Mononuclear cell (primary cell): ENCODE data around the gene ADGRE3. TPM values are rescaled to one million over a fixed set of nuclear protein-coding genes. Genes with fewer than 3 reads are reported as not detected.

ENCODE experiments used
- H3K27me3 ChIP-seq: 2 replicates; pipeline ENCODE4 v1.6.0; 2011; ENCODE audit warnings: low read length, control low read depth; ENCODE audit not compliant: insufficient read depth
- H3K4me1 ChIP-seq: 2 replicates; pipeline ENCODE4 v1.5.1; 2011; ENCODE audit warnings: mild to moderate bottlenecking, low read length, control low read depth; ENCODE audit not compliant: insufficient read depth
- H3K4me3 ChIP-seq: 2 replicates; pipeline ENCODE4 v1.5.1; 2011; ENCODE audit warnings: mild to moderate bottlenecking, low read length, moderate library complexity
- H3K9me3 ChIP-seq: 2 replicates; pipeline ENCODE4 v1.5.1; 2011; ENCODE audit warnings: low read depth, mild to moderate bottlenecking, control low read depth, low read length
- total RNA-seq: library from RNA; depleted of rRNA; stranded (reverse); fragments of >200 nt; gene quantifications from one replicate; pipeline ENCODE4 v1.2.3, GENCODE V29; 2012

ADGRE3 gene
- total RNA-seq, 1 donor, result 0.63 TPM

DNA sequence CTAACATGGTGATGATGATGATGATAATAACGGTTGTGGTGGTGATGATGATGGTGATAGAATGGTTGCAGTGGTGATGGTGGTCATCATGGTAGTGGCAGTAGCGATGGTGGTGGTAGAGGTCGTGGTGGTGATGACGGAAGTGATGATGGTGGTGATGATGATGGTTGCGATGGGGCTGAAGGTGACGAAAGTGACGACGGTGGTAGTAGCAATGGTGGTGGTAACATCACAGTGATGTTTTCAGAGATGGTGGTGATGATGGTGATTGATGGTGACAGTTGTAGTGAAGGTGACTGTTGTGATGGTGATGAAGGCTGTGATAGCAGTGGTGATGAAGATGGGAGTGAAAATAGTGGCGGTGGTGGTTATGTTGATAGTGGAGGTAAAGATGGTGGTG lies 3.6 kb upstream of the ADGRE3 start:
- Histone ChIP-seq H3K9me3 (no peaks in the 10 kb centered on the region), H3K4me1 (peaks cover 50% of the 10 kb centered on the region), H3K4me3 (no peak overlapping the region), H3K27me3 (no peaks in the 10 kb centered on the region)

DNA sequence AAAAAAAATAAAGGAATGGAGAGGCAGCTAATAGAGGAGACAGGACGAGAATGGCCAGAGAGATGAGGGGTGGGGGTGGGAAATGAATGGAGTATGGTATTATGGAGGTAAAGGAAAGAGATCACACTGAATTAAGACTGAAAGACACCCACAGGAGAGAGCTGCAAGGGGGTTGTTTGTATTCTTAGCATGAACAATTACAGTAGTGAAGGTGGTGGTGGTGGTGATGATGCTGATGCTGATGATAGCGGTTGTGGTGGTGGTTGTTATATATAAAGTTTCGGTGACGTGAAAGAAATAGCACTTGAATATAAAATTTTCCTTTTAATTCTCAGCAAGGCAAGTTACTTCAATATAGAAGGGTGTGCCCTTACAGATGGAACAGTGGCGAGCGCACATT lies 2.8 kb upstream of the ADGRE3 start:
- H3K4me1 ChIP-seq, result peaks cover 50% of the 10 kb centered on the region
- no peaks in the 10 kb centered on the region for H3K27me3 ChIP-seq
- H3K9me3 ChIP-seq, result no peaks in the 10 kb centered on the region
- H3K4me3 ChIP-seq, result no peak overlapping the region

DNA sequence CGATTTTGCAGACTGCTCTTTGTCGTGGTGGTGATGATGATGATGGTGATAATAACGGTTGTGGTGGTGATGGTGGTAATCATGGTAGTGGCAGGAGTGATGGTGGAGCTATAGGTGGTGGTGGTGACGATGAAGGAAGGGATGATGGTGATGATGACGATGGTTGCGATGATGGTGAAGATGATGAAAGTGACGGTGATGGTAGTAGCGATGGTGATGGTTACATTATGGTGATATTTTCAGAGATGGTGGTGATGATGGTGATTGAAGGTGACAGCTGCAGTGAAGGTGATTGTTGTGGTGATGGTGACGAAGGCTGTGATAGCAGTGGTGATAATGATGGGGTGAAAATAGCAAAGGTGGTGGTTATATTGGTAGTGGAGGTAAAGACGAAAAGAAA lies 2.1 kb upstream of the ADGRE3 start:
- Histone ChIP-seq H3K9me3 (no peaks in the 10 kb centered on the region), H3K27me3 (no peaks in the 10 kb centered on the region), H3K4me1 (peaks cover 54% of the 10 kb centered on the region), H3K4me3 (no peak overlapping the region)

DNA sequence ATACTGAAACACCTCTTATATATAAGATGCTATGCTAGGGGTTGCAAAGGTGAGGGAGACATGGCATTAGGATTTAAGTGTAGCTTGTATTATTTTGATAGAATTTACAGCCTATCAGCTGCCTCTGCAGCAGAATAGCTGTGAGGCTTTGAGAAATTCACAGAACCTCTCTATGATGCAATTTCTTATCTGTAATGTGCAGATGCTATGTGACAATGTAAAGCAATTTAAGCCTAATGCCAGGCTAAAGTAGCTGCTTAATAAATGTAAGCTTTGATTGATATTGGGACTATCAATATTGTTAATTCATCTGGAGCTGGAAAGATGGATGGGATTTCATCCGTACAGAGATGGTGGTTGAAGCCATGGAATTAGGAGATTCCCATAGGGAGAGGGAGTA lies 1.6 kb downstream of the ADGRE3 start:
- Histone ChIP-seq H3K27me3 (no peaks in the 10 kb centered on the region), H3K4me1 (peaks cover 77% of the 10 kb centered on the region), H3K9me3 (no peaks in the 10 kb centered on the region), H3K4me3 (peak overlapping the region; percentile 14)

DNA sequence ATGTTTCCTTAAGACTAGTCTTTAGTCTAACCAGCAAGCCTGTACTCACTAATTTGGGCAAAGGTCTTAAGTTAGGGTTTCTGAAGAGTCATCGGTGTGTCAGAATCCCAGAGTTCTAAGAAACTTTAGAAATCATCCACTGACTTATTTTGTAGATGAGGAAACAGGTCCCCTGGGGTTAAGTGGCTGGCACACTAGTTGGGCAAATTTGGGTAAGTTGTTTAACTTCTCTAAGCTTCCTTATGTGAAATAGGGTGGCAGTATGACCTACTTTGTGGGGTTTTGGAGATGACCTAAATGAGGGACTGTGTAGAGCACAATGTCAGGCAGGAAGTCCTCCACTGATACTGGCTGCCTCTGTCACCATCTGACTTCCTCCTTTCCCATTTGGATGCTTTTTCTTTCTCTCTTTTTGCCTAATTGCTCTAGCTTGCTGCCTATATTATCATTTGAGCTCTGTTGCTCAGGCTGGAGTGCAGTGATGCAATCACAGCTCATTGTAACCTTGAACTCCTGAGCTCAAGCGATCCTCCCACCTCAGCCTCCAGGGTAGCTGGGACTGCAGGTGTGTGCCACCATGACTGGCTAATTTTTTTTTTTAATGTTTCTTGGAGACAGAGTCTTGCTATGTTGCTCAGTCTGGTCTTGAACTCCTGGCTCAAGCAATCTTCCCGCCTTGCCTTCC lies 2.3 kb downstream of the ADGRE3 start:
- Histone ChIP-seq H3K4me3 (peak overlapping the region; percentile 6), H3K4me1 (peaks cover 81% of the 10 kb centered on the region), H3K9me3 (no peaks in the 10 kb centered on the region), H3K27me3 (no peaks in the 10 kb centered on the region)

DNA sequence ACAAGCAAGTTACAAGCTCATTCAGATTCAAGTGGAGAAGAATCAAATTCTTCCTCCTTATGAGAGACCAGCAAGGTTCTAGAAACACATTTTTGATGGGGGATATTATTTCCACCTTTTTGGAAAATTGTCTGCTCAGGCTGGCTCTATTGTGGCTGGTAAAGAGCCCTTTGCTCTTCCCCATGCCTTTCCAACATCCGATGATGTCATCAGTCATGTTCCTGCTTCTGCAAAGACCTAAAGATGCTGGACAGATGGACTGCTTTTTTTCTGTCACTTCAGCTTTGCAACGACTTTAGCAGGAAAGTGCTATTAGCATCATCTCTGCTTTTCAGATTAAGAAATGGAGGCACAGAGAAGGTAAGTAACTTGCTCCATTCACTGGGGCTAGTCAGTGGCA lies 4.2 kb downstream of the ADGRE3 start:
- Histone ChIP-seq H3K9me3 (no peaks in the 10 kb centered on the region), H3K27me3 (no peaks in the 10 kb centered on the region), H3K4me3 (no peak overlapping the region), H3K4me1 (peaks cover 62% of the 10 kb centered on the region)

DNA sequence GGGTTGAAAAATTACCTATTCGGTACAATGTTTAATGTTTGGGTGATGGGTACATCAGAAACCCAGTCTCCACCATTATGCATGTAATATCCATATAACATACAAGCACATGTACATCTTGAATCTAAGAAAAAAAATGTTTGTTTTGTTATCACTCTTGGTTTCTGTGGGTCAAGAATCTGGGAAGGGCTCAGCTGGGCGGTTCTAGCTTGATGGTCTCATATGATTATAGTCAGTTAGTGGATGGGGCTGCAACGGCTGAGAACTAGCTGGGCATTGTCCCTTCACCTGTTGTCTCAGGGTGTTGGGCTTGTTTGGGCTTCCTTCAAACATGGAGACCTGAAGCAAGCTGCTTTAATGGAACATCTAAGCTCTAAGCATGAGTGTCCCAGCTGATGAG lies 4.7 kb downstream of the ADGRE3 start:
- H3K27me3 ChIP-seq, result no peaks in the 10 kb centered on the region
- no peak overlapping the region for H3K4me3 ChIP-seq
- H3K4me1 ChIP-seq, result peaks cover 58% of the 10 kb centered on the region
- no peaks in the 10 kb centered on the region for H3K9me3 ChIP-seq

DNA sequence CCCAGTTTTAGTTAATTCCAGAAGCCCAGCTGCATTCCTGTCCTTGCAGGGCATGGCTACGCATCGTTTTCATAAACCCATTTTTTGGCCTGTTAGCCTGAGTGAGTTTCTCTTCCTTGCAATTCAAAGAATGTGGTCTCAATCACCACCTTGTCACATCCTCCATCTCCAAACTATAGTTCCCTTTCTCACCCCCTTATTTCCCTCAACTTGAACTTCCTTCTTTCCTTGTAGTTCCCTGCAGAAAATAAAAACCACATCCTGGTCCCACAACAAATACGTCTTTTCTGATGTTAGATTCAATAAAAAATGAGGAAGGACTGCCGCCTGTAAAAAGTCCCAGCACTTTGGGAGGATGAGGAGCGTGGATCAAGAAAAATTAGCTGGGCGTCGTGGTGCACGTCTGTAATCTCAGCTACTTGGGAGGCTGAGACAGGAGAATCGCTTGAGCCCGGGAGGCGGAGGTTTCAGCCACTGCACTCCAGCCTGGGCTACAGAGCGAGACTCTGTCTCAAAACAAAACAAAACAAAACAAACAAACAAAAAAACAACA lies 13.2 kb downstream of the ADGRE3 start:
- H3K27me3 ChIP-seq, result no peaks in the 10 kb centered on the region
- H3K4me1 ChIP-seq, result peaks cover 24% of the 10 kb centered on the region
- H3K9me3 ChIP-seq, result no peaks in the 10 kb centered on the region
- no peak overlapping the region for H3K4me3 ChIP-seq

DNA sequence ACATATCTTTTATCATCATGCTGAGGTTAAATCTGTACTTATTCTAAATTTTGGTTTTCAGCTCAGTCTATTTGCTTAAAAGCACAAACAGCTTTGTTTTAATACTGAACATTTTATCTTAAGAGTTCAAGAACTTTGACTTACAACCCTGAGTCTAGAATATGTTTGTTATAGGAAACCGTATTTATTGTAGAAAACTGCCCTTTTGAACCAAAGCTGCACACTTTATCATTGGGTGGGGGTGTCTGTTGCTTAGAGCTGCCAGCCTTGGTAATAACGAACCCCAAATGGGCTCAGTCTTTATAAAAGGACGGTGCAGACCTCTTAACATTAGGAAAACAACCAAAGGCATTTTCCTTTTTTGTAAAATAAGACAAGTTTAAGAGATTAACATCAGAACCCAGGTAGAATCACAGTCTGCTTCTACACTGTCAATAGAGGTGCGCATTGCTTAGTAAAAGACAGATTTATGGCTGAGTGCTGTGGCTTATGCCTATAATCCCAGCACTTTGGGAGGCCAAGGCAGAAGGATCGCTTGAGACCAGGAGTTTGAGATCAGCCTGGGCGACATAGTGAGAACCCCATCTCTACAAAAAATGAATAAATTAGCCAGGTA lies 14.7 kb downstream of the ADGRE3 start:
- no peaks in the 10 kb centered on the region for H3K9me3 ChIP-seq
- H3K27me3 ChIP-seq, result no peaks in the 10 kb centered on the region
- H3K4me3 ChIP-seq, result no peak overlapping the region
- H3K4me1 ChIP-seq, result peaks cover 30% of the 10 kb centered on the region

DNA sequence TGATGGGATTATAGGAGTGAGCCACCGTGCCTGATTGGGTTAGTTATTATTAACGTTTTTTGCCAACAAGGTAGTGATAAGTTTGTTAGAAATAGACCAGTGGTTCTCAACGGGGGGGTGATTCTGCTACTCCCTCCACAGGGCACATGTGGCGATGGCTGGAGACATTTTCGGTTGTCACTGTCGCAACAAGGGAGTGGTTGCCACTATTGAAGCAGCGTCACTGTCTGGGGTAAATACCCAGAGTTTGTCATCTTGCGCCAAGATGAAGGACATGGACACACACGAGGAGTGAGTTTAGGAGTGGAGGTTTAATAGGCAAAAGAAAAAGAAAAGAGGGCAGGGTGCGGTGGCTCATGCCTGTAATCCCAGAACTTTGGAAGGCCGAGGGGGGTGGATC lies 18.9 kb downstream of the ADGRE3 start:
- H3K4me1 ChIP-seq, result peaks cover 13% of the 10 kb centered on the region
- H3K27me3 ChIP-seq, result no peaks in the 10 kb centered on the region
- H3K4me3 ChIP-seq, result no peak overlapping the region

DNA sequence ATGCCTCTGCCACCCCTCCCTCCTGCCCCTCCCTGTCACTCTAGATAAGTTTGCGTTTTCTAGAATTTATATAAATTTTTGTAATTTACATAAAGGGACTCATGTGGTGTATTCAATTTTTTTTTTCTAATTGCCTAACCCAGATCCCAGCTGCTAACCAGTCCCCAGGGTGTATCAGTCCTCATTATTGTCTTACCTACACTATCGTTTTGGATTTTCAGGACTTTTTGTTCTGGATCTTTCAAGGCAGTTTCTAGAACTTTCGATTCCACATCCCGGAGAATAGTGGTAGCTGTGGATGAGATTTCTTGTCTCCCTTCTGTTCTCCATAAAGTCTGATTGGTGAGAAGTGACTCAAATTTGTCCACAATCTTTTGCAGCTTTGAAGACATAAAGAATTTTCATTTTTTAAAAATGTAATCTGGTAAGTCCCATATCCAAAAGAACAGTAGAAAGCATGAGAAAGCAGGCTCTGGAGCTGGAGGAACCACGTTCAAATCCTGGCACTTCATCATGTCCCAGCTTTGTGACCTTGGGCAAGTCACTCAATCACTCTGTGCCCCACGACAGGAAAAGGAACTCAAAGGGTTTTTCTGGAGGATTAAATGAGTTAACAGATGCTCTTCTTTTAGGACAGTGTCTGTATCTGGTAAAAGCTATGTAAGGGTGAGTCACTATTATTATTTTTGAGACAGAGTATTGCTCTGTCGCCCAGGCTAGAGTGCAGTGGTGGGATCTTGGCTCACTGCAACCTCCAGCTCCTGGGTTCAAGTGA lies 19.7 kb downstream of the ADGRE3 start:
- Histone ChIP-seq H3K27me3 (no peaks in the 10 kb centered on the region), H3K4me3 (no peak overlapping the region), H3K9me3 (no peaks in the 10 kb centered on the region), H3K4me1 (peaks cover 6% of the 10 kb centered on the region)

More for the DNA sequence above, 18.9 kb downstream of the ADGRE3 start:
- H3K9me3 ChIP-seq, result no peaks in the 10 kb centered on the region

DNA sequence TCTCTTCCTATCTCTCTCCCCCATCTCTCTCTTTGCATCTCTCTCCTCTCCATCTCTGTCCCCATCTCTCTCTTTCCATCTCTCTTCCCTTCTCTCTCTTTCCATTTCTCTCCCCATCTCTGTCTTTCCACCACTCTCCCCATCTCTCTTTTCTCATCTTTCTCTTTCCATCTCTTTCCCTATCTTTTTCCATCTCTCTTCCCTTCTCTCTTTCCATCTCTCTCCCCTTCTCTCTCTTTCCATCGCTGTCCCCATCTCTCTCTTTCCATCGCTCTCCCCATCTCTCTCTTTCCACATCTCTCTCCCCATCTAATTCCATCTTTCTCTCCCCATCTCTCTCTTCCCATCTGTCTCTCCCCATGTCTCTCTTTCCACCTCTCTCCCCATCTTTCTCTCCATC lies 24.5 kb downstream of the ADGRE3 start:
- Histone ChIP-seq H3K4me3 (no peak overlapping the region), H3K9me3 (no peaks in the 10 kb centered on the region), H3K4me1 (no peaks in the 10 kb centered on the region)

DNA sequence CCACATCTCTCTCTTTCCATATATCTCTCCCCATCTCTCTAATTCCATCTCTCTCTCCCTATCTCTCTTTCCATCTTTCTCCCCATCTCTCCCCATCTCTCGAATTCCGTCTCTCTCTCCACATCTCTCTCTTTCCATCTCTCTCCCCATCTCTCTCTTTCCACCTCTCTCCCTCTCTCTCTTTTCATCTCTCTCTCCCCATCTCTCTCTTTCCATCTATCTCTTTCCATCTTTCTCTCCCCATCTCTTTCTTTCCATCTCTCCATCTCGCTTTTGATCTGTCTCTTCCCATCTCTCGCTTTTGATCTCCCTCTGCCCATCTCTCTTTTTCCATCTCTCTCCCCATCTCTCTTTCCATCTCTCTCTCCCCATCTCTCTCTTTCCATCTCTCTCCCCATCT lies 25.6 kb downstream of the ADGRE3 start:
- Histone ChIP-seq H3K27me3 (no peaks in the 10 kb centered on the region), H3K4me3 (no peak overlapping the region), H3K4me1 (no peaks in the 10 kb centered on the region), H3K9me3 (no peaks in the 10 kb centered on the region)

More for the DNA sequence above, 24.5 kb downstream of the ADGRE3 start:
- H3K27me3 ChIP-seq, result no peaks in the 10 kb centered on the region

DNA sequence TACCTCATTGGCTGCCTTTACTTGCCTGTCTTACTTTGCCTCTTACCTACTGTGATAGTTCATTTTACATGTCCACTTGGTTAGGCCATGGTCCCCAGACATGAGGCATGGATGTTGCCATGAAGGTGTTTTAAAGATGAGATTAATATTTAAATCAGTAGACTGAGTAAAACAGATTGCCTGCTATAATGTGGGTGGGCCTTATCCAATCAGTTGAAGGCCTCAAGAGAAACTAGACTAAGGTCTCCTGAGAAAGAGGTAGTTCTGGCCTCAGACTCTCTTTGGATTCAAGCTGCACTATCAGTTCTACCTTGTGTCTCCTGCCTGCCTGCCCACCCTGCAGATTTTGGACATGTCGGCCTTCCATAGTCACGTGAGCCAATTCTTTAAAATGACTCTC lies 26.1 kb downstream of the ADGRE3 start:
- no peaks in the 10 kb centered on the region for H3K27me3 ChIP-seq
- H3K4me3 ChIP-seq, result no peak overlapping the region
- no peaks in the 10 kb centered on the region for H3K4me1 ChIP-seq
- H3K9me3 ChIP-seq, result no peaks in the 10 kb centered on the region

DNA sequence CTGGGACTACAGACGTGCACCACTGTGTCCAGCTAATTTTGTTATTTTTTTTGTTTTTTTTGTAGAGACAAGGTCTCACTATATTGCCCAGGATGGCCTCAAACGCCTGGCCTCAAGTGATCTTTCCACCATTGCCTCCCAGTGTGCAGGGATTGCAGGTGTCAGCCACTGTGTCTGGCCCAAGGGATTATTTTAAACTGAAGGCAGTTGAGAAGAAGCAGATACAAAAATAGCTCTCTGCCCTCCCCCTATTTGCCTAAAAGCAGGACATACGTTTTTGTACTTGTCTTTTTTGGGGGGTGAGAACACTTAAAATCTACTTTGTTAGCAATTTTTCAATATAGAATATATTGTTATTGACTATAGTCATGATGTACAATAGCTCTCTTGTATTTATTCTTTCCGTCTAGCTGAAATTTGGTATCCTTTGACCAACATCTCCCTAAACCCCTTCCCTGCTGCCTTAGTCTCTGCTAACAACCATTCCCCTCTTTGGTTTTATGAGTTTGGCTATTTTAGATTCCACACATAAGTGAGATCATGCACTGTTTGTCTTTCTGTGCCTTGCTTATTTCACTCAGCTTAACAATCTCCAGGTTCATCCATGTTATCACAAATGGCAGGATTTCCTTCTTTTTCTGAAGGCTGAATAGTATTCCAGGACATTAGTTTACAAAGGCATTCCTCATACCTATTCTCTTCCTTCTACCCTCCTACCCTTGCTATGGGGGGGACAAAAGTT lies 34.9 kb downstream of the ADGRE3 start:
- Histone ChIP-seq H3K4me3 (no peak overlapping the region), H3K27me3 (no peaks in the 10 kb centered on the region), H3K4me1 (no peaks in the 10 kb centered on the region), H3K9me3 (no peaks in the 10 kb centered on the region)
